ENCODE measurements around the gene PLSCR2.

GRCh38 chr3:146499701-146500100 is 30.3 kb upstream of the PLSCR2 start:
- TF ChIP-seq CTCF (IDR thresholded peaks at IDR 0.05; ENCODE audit: low read depth, low read length) (no peak), EZH2phosphoT487 (IDR thresholded peaks at IDR 0.05; ENCODE audit: low read depth) (no peak)
